NCI-H748 (cell line): ENCODE results near the gene LAMC1.
"Not testable (repeated sequence)": the region's sequence is repeated elsewhere in the genome, so short reads cannot be mapped to it uniquely, and the experiment has no call there.

Experiments used
- DNase-seq: peaks from one replicate; lab custom pipeline; 2025; ENCODE audit not compliant: unreplicated experiment; lab: John Stamatoyannopoulos, UW

LAMC1 gene

DNA sequence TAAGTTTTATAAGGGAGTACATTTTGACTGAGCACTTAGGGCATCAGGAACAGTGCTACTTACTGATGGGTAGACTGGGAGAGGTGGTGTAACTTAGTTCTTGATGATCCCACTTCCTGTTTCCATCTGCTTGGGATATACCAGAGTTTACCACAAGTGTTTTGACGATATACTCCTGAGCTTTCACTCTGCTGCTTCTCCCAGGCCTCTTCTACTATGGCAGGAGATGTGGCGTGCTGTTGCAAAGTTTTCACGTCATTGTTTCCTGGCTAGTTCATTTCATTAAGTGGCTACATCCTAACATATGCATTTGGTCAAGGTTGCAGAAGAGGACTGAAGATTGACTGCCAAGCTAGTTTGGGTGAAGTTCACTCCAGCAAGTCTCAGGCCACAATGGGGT, 121.5 kb downstream of the LAMC1 start:
- no peak for DNase-seq

DNA sequence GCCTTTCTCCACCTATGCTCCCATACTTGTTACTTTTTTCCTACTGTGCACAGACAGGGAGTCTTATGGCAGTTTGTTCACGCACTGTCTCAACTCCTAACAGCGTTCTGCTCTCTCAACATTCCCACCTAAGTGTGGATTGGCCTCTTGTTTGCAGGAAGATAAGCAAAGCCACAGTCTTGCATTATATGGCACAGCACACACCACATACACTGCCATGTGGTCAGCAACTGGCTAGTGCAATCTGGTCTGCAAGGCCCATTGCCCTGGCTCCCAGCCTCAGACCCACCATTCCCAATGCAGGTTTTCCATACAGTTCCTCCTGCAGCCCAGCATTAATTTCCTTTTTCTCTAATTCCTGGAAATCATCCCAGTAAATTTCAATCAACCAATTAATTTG, 124.5 kb downstream of the LAMC1 start:
- no peak for DNase-seq

DNA sequence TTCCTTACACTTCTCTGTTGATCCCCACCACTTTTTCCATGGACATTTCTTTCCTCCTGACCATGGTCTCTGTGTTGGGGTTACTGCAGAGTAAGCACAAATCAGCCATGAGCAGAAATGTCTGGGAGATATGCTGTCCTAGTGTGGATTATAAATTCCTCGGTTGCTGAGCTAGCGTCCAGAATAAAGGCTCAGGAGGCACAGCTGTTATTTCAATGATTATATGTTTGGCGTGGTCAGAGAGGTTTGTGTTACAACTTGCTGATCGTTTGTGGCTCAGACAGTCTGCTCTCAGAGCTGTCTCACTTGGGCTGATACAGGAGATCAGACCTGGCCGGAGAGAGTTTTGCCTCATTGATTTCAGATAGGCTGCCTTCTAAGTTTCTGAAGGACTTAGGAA, 125.4 kb downstream of the LAMC1 start:
- DNase-seq = peak; percentile 3

DNA sequence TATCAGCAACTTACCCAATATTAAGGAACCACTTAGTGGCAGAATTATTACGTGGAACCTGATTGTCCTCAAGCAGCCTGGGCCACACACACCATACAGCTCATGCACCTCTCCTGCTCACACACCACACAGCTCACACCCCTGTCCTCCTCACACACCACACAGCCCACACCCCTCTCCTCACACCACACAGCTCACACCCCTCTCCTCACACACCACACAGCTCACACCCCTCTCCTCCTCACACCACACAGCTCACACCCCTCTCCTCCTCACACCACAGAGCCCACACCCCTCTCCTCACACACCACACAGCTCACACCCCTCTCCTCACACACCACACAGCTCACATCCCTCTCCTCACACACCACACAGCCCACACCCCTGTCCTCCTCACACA, 126.1 kb downstream of the LAMC1 start:
- DNase-seq = no peak

DNA sequence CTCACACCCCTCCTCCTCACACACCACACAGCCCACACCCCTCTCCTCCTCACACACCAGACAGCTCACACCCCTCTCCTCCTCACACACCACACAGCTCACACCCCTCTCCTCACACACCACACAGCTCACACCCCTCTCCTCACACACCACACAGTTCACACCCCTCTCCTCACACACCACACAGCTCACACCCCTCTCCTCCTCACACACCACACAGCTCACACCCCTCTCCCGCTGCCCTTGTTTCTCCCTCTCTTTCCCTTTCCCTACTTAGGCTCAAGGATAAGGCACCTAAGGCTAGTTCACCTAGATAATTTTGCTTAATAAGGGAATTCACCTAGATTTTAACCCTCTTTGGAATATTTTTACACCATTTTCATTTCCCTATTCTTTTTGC, 126.8 kb downstream of the LAMC1 start:
- not testable (repeated sequence) for DNase-seq

DNA sequence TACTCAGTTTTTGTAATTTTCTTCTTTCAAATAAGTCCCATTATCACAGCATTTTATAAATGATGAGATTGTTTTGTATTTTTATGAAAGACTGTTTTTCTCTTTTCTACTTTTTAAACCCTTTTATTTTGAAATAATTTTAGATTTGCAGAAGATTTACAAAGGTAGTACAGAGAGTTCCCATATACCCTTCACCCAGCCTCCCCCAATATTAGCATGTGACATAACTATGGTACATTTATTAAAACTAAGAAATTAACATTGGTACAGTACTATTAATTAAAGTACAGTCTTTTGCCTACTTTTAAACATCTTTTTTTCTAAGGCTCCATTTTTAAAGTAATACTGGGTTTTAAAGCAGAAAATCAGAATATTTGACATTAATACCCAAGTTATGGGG, 127.2 kb downstream of the LAMC1 start:
- no peak for DNase-seq

DNA sequence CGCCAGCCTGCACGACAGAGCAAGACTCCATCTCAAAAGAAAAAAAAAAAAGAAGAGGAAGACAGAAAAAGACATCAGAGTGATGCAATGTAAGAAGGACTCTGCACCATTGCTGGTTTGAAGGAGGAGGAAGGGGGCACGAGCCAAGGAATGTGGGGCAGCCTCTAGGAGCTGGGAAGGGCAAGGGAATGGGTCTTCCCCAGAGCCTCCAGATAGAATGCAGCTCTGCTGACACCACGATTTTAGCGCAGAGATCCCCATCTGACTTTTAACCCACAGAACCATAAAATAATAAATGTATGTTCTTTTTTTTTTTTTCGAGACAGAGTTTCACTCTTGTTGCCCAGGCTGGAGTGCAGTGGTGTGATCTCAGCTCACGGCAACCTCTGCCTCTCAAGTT, 129.0 kb downstream of the LAMC1 start:
- no peak for DNase-seq

DNA sequence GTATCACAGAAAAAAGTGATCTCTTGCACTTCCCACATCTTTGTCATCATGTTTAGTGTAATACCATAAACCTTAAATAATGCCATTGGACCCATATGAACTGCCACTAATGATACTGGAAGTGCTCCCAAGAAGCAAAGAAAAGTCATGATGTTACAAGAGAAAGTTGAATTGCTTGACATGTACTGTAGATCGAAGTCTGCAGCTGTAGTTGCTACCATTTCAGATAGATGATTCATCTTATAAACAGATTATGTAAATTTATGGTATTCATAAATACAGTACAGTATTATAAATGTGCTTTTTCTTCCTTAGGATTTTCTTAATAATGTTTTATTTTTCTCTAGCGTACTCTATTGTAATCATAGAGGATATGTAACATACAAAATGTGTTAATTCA, 132.7 kb downstream of the LAMC1 start:
- DNase-seq = no peak

DNA sequence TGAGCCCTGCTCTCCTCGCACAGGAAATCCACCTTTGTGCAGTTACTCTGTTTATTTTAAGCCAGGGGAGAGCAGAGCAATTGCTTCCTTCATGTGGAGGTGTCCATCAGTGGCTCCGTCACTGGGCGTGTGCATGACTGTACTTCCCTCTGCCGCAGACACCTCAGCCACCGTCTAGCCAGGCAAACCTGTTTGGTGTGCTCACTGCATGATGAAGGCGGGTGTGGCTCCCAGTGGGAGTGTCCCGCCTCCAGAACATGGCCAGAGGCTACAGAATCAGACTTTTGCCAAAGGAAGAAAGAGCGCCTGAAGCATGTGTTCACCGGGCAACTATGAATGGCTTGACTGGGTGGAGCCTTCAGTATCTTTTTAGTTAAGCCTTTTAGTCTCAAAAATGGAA, 136.7 kb downstream of the LAMC1 start:
- peak; percentile 87 for DNase-seq

DNA sequence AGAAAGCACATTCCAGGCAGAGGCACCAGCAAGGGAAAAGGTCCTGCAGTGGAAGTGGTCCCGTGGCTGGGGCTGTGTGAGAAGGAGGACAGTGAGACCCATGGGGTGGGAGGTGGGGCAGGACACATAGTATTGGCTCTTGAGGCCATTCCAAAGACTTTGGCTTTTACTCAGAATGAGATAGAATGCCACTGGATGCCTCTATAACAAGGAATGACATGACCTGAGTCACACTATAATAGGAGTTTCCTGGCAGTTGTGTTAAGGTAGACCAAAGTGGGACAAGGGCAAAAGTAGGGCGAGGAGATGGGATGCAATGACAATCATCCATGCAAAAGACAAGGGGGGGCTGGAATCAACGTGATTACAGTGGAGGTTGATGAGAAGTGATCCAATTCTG, 138.2 kb downstream of the LAMC1 start:
- no peak for DNase-seq

DNA sequence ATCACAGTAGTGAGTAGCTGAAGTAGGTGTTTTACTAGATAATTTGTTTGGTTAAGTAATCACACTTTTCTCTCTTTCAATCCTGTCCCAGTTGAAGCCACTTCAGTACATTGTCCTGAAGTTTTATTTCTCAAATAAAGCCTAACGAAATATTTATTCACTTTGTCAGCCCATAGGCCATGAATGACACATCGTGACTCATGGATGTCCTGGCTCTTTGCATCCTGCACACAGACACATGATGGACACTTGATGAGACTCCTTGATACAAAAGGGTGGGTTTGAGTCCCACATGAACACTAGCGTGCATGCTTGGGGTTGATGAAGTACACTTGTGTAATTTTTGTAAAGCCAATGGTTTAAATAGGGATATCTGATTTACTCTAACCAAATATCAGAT, 140.1 kb downstream of the LAMC1 start:
- peak; percentile 58 for DNase-seq

DNA sequence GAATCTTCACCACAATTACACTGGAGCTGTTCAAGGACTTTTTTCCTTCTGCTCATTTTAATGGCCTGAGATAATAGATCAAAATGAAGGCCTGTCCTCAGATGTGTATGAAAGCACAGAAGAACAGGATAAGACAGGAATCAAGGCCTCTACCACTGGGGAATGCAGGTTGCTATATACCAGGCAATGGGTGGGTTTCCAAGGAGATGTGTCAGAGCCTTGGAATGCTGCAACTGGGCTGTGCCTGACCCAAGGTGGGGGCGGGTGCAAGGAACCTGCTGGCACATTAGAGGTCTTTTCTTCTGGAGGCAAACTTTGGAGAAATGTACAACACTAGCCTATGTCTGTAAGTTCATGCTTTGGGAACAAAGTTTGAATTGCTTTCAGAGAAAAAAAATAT, 141.1 kb downstream of the LAMC1 start:
- DNase-seq = no peak

DNA sequence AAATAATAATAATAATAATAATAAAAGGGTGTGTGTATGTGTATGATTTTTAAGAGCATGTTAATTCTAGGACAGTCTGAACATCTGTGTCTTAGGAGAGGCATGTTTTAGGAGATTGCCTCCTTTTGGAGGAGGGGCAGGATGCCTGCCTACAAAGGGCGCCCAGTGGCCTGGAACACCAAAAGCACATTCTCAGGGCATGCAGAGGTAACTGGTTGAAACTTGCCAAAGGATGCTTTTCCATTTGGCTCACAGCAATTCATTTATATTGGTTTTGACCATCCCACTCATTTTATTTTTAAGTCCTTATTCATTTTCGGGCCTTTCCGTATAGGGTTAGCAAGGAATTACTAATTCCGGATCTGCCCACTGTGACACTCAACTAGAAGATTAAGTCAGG, 141.7 kb downstream of the LAMC1 start:
- DNase-seq = no peak

DNA sequence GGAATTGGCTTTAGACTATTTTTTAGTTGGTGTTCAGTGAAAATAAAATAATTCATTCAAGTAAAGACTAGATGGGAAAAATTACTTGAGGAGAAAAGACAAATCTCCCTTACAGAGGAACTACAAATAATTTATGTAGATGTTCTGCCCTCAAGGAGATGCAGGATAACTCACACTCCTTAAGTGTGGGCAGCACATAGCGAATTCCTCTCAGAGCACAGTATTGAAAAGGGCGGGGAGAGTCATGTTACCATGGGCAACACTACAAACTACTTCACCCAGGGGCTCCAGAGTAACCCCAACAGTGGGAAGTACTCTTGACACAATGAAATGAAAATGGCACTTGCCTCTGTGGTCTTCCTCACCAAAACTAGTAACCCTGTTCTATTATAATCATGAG, 142.2 kb downstream of the LAMC1 start:
- no peak for DNase-seq

DNA sequence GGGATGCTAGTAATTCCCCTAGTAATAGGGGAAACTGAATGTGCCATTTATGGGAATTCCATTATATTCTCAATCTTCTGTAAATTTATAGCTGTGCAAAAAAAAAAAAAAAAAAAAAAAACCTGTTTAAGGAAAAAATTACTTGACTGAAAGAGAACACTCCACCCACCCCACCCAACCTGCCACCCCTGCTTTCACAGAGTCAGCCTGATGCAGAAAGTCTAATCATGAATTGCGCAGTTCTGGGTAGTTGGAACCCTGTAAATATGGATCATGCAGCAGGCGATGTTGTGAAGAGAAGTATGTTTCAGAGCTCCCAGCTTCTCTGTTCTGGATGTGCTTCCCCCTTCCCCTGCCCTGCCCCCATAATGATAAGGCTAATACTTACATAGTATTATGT, 143.2 kb downstream of the LAMC1 start:
- DNase-seq = no peak

DNA sequence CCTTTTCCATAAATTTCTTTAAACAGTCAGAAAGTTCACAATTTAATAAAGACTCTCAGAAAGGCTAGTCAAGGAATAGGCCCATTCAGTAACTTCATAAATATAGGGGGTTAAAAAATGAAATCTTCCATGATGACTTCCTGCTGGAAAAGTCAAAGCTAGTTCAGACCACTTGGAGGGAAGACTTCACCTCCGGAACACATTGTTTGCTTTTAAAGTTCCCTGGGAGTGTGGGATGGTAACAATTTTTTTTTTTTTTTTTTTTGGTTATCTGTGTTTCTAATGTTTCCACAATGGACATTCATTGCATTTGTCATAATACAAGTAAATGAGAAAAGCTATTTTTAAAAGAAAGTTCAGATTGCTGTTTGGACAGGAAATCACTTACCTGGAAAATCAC, 144.5 kb downstream of the LAMC1 start:
- DNase-seq = no peak

DNA sequence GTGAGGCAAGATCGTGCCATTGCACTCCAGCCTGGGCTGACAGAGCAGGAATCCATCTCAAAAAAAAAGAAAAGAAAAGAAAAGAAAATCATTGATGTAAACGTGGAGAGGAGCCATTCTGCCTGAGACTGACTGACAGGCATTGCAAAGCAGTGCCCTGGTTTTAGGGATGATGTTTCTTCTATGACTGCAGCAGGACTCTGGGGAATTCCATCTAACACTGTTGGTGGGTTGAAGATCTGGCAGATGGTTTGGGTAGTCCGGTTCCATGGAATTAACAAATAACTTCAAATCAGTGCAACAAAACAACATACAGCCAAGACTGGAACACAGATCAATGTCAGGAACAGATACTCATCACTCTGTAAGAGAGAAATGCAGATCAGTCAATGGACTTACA, 145.1 kb downstream of the LAMC1 start:
- DNase-seq = no peak

DNA sequence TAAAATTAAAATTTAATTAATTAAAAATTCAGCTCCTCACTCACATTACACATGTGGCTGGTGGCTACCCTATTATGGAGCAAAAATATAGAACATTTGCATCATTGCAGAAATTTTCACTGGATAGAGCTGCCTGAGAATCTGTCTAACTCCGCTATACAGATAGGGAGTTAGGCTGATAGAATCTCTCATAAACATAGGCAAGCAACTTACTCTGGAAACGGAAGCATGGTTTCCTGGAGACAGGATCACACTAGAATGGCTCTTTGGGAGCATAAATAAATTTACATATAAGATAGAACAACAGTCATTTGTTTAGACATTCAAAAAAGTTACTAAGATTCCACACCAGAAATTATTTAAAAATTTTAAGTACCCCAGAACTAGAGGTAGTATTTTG, 150.6 kb downstream of the LAMC1 start:
- DNase-seq = no peak

DNA sequence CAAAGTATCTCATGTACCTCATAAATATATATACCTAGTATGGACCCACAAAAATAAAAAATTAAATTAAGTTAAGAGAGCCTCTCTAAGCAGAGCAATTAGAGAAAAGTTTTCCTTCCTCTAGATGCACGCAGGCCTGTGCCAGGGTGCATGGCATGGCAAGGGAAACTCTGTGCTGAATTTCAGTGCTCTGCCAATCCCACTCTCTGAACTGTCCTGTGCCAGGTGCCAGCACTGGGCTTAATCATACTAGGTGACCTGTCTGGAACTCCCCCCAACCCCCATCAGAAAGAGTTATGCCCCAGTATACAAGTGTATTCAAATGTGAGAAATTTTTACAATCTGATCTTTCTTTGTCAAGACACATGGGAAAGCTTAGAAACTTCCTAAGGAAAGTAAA, 152.4 kb downstream of the LAMC1 start:
- DNase-seq = no peak

DNA sequence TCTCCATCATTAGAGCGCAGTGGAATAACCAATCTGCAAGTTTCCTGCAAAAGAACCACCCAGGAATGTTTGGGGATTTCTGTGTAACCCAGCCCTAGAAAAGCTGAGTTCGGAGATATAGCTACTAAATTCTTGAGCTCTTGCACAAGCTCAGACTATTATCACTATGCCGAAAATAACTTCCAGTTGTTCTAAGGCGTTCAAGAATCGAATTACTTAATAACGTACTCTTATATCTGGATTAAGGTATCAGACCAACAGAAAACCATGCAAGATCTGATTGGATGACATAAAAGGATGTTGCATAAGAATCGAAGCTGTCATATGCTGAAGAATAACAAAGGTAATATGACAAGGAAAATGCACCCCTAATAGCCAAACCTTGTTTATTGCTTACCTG, 155.3 kb downstream of the LAMC1 start:
- DNase-seq = no peak

DNA sequence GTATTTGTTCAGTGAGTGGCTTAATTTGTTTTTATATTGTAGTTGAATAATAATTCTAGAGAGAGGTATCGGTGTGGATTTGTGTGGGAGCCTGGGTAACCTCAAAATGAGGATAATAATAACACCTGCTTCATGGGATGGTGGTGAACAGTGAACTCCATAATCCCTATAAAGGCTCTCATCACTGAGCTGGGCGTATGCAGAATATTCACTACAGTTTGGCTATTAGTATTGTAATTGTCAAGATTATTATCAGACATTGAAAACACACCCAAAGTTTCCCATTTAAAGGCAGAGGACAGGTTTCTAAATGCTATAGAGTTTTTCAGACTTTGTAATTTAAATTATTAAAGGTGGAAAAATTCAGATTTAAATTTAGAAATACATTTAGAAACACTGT, 155.8 kb downstream of the LAMC1 start:
- no peak for DNase-seq

DNA sequence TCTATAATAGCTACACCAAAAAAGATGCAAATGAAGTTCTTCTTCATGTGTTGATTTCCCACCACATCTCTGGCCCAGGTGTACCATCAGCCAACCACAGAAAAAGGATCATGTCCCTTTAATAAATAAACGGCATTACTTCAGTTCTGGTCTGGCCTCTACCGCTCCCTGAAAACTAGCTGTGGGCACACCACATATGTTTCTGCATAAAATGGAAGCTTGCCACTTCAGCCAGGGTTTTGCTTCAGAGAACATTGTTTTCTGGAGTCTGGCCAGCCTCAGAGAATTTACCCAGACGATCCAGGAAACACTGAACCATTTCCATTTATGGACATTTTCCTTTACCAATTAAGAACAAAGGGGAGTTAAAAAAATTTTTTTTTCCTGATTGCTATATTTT, 157.0 kb downstream of the LAMC1 start:
- DNase-seq = no peak

DNA sequence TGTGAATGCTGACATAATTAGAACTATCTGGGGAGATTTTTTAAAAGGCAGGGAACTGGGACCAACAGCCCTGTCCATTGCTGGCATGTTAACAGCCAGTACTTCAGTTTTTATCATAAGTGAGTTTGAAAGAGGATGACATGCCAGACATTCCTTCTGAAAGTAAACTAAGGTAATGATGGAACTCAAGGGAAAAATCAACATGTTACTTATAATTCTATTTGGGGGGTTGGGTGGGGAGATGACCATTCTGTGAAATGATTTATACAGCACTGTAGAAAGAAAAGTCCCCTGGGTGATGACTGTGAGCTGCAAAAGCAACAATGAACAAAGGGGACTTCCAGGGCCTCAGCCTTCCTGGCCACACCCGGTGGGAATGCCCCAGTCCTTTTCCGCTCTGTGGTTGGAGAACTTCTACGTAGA, 157.4 kb downstream of the LAMC1 start:
- DNase-seq = no peak

DNA sequence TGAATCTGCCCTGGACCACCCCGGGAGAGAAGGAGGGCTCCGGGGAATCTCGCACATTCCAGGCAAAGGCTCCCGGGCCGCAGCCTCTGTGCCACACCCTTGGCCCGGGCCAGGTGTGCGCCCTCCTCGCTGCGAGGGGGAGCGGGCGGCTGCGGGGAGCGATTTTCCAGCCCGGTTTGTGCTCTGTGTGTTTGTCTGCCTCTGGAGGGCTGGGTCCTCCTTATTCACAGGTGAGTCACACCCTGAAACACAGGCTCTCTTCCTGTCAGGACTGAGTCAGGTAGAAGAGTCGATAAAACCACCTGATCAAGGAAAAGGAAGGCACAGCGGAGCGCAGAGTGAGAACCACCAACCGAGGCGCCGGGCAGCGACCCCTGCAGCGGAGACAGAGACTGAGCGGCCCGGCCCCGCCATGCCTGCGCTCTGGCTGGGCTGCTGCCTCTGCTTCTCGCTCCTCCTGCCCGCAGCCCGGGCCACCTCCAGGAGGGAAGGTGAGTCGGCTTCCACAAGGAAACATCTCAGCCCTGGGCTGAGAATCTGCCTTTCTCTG, 162.8 kb downstream of the LAMC1 start, which contains the start of gene LAMC2:
LAMC2 (plus strand) TSS at position 324 of the 550 bp plus-strand sequence; CDS start at position 413, 89 bp downstream.
- peak; percentile 78 for DNase-seq
